Psoas muscle (tissue), 8 donors: ENCODE data around the gene TMEM72. TPM values are rescaled to one million over a fixed set of nuclear protein-coding genes. Genes with fewer than 3 reads are reported as not detected.

ENCODE experiments used
- ATAC-seq, 4 donors: fragments of 200-7000 bp; cut with Tn5 transposase; one replicate each; pipeline ENCODE4 v1.9.1; 2020; ENCODE audit warnings: moderate library complexity in 3 of 4, mild to moderate bottlenecking in 2 of 4
- DNase-seq, 2 donors: peaks; one replicate each; pipeline ENCODE4 v3.0.0-alpha.2; 2020
- H3K27ac ChIP-seq: fragments of 200-600 bp; one replicate; pipeline ENCODE4 v1.8.0; 2022
- H3K27me3 ChIP-seq, 3 donors: fragments of 200-600 bp in 1 of 3; one replicate each; pipeline versions ENCODE4 v1.6.1 to v1.8.0; 2013 to 2022; ENCODE audit warnings: low read length in 2 of 3, mild to moderate bottlenecking in 2 of 3, moderate library complexity in 1 of 3; ENCODE audit not compliant: insufficient read depth in 3 of 3
- H3K36me3 ChIP-seq, 2 donors: fragments of 200-600 bp in 1 of 2; one replicate each; pipeline versions ENCODE4 v1.6.1 to v1.8.0; 2013 to 2022; ENCODE audit warnings: low read depth in 1 of 2, mild to moderate bottlenecking in 1 of 2, moderate library complexity in 1 of 2; ENCODE audit not compliant: insufficient read depth in 1 of 2
- H3K4me1 ChIP-seq: fragments of 200-600 bp; one replicate; pipeline ENCODE4 v1.8.0; 2022
- H3K4me3 ChIP-seq: fragments of 200-600 bp; one replicate; pipeline ENCODE4 v1.8.0; 2022; ENCODE audit warnings: mild to moderate bottlenecking
- H3K9me3 ChIP-seq: fragments of 200-600 bp; one replicate; pipeline ENCODE4 v1.8.0; 2022
- CTCF ChIP-seq: fragments of 200-600 bp; IDR thresholded peaks from one replicate; pipeline ENCODE4 v1.8.0; 2022; ENCODE audit warnings: antibody characterized with exemption
- WGBS, 3 donors: extraction: QIAGEN DNeasy Blood & Tissue Kit; methylation state at CpG; one replicate each; pipeline versions ENCODE4 v1.1.6 to v1.1.7; 2013; 5-methylcytosine and 5-hydroxymethylcytosine counted together
- intact Hi-C, 2 donors: fragments of 100-400 bp; cut with DNase I; formaldehyde crosslinking; loops; one replicate each; pipeline versions ENCODE4 v1.11.0 to v1.14.2; 2022
- polyA plus RNA-seq, 3 donors: library from polyadenylated mRNA; stranded (reverse); fragments of 200-250 nt; gene quantifications; one replicate each; pipeline ENCODE4 v1.2.3, GENCODE V29; 2013
- total RNA-seq, 4 donors: library from RNA; stranded (reverse); fragmentation: NEBNext Ultra II Directional in 2 of 4; extraction: Animal tissue kit (Norgen Biotek cat#: 25700) in 2 of 4; gene quantifications; one replicate each; pipeline versions ENCODE4 v1.2.1 to v1.2.4, GENCODE V29; 2021 to 2023
- donor health status: healthy with polysubstance abuse.
- donor health status: DM: no; HTN: no; CAD: no; lungs with moderate emphysema.
- donor health status: Bipolar disorder and iron deficiency.
- donor health status: healthy.
- donor health status: DM: yes; HTN: yes; CAD: no.
- donor health status: DM: no; HTN: no; CAD: no.
- donor health status: DM: no; HTN: no; CAD: no.
- donor health status: DM: yes; HTN: yes; CAD: no.

TMEM72 gene
- total and polyA plus RNA-seq, 7 donors: not detected

- Histone ChIP-seq H3K4me3 (no peak overlapping the region), H3K9me3 (no peaks in the 10 kb centered on the region), H3K4me1 (peaks cover 4% of the 10 kb centered on the region), H3K27ac (no peak overlapping the region), H3K36me3 (no peaks in the 10 kb centered on the region), H3K27me3 (no peaks in the 10 kb centered on the region)
- intact Hi-C loops: no loop called here
- ATAC-seq (peak in 2 of 4 donors; percentile 19 to 36), DNase-seq (no peak)
- 36 to 50% (median 43%) methylated on average over 9 of the region's 9 CpGs for WGBS, 3 donors
- TF ChIP-seq CTCF: no peak
Measured at GRCh38 chr10:44902941-44903545, 8.1 kb upstream of the TMEM72 start.

GRCh38 chr10:44906486-44906885 is 4.7 kb upstream of the TMEM72 start:
- intact Hi-C loops: no loop called here
- Histone ChIP-seq H3K27ac (no peak overlapping the region), H3K4me1 (peaks cover 14% of the 10 kb centered on the region), H3K9me3 (no peaks in the 10 kb centered on the region), H3K36me3 (no peaks in the 10 kb centered on the region), H3K27me3 (no peaks in the 10 kb centered on the region), H3K4me3 (no peak overlapping the region)
- no peak for ATAC-seq
- no peak for DNase-seq
- WGBS, 3 donors: 31 to 52% (median 36%) methylated on average over 4 of the region's 4 CpGs
- TF ChIP-seq CTCF: no peak

GRCh38 chr10:44907556-44907955 is 3.6 kb upstream of the TMEM72 start:
- Histone ChIP-seq H3K36me3 (no peaks in the 10 kb centered on the region), H3K27ac (no peak overlapping the region), H3K9me3 (no peaks in the 10 kb centered on the region), H3K4me3 (no peak overlapping the region), H3K4me1 (peaks cover 14% of the 10 kb centered on the region), H3K27me3 (no peaks in the 10 kb centered on the region)
- WGBS, 3 donors: 82 to 90% (median 89%) methylated on average over 5 to 7 of the region's 7 CpGs
- DNase-seq (no peak), ATAC-seq (no peak)
- intact Hi-C loops: no loop called here
- TF ChIP-seq CTCF: no peak

- WGBS, 3 donors: 27 to 39% (median 29%) methylated on average over 10 of the region's 10 CpGs
- no peak overlapping the region for H3K4me3 ChIP-seq
- H3K36me3 ChIP-seq: no peaks in the 10 kb centered on the region
- no peaks in the 10 kb centered on the region for H3K27me3 ChIP-seq
- intact Hi-C loops: no loop called here
- peak; percentile 41 to 78 for DNase-seq
- peaks cover 14% of the 10 kb centered on the region for H3K4me1 ChIP-seq
- peak overlapping the region; percentile 39 for H3K27ac ChIP-seq
- TF ChIP-seq CTCF: no peak
- H3K9me3 ChIP-seq: no peaks in the 10 kb centered on the region
- peak; percentile 70 to 93 (median 77) for ATAC-seq
Measured at GRCh38 chr10:44908066-44908749, 2.9 kb upstream of the TMEM72 start.
